ENCODE results near the gene C11orf86. TPM values are rescaled to one million over a fixed set of nuclear protein-coding genes. Genes with fewer than 3 reads are reported as not detected.

C11orf86 gene
- total RNA-seq, 1 donor from 2014 or later: not detected

Small RNAs within 50 kb of the gene (small RNA-seq; reads per million reads assigned to genes)
- gene MIR3163: not detected

Other genes with a start within 250 kb of the C11orf86 start
- 105 TPM for gene SPTBN2, start 246.1 kb upstream of the C11orf86 start, total RNA-seq
- 12.2 TPM for gene RCE1, start 131.9 kb upstream of the C11orf86 start, total RNA-seq
- 47.7 TPM for gene LRFN4, start 118.2 kb upstream of the C11orf86 start, total RNA-seq
- 9.5 TPM for gene PC, start 16.9 kb upstream of the C11orf86 start, total RNA-seq
- gene SYT12, start 47.8 kb downstream of the C11orf86 start, total RNA-seq: 0.62 TPM
- not detected for gene RHOD, start 81.5 kb downstream of the C11orf86 start, total RNA-seq
- gene KDM2A, start 144.0 kb downstream of the C11orf86 start, total RNA-seq: 37.3 TPM

Data from occipital lobe (tissue), 2 donors.